HG03196 (cell line): ENCODE data around the gene CAMKK1.

ENCODE experiments used
- ATAC-seq: cut with Tn5 transposase; IDR thresholded peaks from one replicate; pipeline ENCODE4 v1.9.1; 2021; ENCODE audit not compliant: unreplicated experiment

Gene CAMKK1

DNA sequence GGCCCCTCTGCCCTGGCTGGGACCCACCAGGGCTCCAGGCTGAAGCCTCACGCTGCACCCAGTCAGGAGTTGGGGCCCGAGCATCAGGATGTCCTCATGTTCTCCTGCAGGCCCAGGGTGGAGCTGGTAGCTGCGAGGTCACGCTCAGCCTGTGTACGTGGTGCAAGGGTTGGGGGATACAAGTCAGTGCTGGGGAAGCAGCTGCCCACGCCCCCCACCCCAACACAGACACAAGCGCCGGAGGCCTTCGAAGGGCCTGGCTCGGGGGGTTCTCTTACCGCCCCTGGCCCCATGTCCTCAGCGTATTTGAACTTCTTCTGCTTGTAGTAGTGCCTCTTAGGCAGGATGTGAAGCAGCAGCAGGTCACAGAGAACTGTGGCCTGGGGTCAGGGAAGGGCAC is 4.9 kb upstream of the CAMKK1 start:
- no peak for ATAC-seq

DNA sequence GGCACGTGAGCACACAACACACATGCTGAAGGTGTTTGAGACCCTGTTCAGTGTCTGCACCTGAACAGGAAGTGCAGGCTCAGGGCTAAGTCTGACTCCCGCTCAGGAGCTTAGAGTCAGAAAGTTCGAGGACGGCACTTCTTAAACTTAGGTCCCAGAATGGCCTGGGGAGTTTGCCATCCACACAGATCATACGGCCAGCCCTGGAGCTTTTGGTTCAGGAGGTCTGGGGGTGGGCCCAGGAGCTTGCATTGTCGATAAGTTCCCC is 4.0 kb upstream of the CAMKK1 start:
- no peak for ATAC-seq

DNA sequence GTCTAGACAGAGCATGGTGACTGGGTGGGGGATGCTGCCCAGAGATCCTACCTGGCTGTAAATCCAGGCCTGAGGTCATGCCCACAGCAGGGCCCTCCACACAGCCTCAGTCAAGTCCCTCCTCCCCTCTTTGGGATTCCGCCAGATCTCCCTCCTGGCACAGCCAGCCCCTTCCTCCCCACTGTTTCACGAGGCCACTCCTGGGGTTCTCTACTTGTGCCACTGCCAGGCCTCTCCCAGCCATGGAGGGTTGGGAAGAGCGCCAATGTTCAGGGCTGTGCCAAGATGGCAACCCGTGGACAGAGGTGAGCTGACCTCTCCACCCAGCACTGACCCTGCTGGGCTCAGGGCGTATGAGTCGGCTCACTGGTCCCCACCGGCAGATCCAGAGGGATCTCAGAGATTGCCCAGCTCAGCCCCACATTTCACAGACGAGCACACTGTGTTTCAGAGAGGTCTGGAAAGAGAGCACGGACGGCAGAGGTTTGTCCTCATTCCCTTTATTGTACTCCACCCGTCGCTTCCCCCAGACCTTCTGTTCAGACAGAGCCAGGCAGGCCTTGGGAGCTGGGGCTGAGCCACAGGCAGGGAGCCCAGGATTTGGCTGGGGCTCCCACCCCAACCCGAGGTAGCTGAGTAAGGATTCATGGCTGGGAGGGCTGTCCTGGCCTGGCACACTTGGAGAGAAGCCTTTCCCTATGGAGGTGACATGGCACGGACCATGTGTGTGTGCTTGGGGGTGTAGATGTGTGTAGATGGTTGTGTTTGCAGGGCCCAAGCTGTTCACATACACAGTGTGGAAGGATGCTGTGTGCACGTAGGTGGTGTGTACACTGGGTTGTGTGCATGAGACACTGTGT is 3.5 kb upstream of the CAMKK1 start:
- no peak for ATAC-seq

DNA sequence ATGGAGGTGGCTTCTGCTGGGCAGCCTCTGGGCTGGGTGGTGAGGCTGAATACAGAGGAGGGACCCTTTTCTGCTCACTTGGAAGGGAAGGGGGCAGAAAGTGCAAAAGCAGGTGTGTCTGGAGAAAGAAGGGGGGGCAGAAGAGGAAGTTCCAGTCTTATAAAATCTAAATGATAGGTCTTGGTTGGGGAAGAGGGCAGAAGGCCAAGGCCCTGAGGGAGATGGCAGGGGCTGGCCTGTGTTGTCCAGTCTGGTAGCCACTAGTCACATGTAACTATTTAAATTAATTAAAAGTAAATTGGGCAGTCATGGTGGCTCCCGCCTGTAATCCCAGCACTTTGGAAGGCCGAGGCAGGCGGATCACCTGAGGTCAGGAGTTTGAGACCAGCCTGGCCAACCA is 2.5 kb upstream of the CAMKK1 start:
- no peak for ATAC-seq

DNA sequence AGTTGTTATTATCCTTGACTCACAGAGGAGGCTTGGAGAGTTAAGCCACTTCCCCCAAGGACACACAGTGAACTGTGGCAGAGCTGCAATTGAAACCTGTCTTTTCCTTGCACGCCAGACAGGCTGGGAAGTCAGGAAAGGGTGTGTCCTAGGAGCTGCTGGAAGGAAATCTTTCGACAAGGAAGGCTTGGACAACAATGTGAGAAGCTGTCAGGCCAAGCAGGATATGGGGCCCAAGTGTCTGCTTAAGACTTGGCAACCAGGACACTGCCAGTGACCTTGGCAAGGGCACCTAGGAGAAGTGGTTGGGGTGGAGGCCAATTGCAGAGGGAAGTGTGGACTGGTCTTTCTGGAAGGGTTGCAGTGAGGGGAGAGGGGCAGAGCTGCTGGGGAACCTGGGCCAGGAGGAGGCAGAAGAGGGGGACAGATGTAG is 2.1 kb upstream of the CAMKK1 start:
- ATAC-seq, result no peak

DNA sequence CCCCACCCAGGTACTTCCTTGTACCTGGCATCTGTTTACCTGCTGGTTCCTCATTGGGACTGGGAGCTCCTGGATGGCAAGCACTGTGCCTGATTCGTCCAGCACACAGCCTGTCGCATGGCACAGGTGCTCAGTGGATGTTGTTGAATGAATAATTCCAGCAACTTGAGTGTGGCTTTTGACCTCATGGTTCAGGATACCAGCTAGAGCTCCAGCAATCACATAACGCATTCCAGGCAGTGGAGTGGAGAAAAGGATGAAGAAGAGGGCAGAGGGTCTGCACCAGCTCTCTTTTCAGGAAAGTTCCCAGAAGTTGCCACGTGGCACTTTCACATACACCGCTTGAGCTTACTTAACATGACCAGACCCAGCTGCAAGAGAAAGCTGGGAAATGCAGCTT is 1.3 kb upstream of the CAMKK1 start:
- ATAC-seq, result no peak

DNA sequence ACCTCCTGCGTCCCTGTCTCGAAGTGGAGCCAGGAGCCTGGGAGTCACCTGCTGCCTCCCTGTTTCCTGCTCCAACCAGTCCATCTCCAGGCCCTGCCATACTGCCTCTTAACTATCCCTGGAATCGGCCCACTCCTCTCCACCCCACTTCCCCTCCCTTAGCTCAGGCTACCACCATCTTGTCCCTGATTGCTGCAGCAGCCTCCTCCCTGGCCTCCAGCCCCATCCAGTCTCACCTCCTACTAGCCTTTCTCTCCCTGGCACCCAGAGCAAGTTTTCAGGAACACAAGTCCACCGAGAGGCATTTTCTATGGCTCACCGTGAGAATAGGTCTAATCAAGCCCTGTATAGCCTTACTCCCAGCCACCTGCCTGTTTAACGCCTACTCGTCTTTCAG is 865 bp upstream of the CAMKK1 start:
- no peak for ATAC-seq

DNA sequence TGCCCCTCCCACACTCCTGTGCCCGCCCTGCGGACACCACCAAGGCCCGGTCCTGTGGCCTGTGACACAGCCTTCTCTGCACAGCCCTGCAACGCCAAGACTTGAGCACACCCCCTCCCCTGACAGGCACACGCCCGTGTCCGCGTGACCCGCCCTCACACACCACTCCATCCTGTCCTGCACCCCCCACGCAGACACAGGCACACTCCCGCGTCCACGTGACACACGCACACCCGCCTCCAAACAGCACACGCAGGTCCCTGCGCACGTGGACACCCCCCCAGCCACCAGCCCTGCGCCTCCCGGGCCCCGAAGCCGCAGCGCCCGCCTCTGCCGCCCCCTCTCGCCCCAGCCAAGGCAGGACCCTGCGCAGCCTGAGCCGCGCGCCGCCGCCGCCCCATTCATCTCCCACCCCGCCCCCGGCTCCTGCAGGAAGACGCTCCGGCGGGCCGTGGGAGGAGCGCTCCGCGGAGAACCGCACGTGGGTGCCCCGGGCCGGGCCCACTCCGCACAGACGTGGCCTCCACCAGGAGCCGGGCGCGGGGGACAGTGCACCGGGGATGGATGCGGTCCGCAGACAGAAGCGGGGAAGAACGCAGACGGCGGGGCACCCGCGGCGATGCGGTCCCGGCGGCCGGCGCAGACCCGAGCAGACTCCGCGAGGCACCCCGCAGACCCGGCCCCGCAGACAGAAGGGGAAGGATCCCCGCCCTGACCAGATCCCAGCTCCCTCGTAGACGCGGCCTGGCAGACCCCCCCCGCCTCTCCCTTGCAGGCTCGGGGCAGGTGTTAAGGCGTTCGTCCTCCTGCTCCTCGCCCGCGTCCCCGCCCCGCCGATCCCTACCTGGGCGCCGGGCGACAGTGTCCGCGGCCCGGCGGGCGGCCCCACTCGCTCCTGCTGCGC is 506 bp downstream of the CAMKK1 start:
- ATAC-seq, result peak; percentile 10

DNA sequence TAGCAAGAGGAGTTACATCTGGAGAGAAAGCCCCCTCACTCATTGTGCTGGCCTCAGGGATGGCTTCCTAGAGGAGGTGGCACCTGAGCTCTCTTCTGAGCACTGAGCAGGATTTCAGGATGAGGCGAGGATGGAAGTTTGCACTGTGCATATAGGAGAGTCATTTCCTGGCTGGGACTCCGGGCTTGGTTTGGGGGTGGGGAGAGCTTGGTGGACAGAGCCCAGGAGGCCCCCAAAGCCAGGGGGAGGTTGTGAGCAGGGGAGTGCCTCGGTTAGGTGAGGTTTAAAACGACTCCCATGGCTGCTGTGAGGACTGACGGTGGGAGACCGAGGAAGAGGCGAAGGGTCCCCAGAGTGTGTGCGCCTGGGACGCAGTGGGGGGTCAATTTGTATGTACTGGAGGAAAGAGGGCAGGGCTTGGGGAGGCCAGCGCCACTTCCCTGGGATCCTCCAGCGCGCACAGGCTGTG is 1.2 kb downstream of the CAMKK1 start:
- ATAC-seq, result no peak

DNA sequence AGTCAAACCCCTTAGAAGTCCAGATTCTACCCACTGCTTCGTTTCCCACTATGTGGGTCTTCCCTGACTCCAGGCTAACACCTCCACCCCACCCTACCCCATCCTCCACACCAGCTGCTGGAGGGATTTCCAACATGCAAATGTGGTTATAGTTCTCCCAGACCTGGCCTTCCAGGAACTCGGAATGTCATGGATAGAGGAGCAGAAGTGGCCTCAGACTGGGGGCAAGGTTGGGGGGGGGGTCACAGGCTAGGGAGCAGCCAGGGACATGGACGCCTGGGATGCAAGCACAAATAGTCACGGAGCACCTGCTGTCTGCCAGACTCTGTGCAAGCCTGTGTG is 2.0 kb downstream of the CAMKK1 start:
- ATAC-seq, result no peak

DNA sequence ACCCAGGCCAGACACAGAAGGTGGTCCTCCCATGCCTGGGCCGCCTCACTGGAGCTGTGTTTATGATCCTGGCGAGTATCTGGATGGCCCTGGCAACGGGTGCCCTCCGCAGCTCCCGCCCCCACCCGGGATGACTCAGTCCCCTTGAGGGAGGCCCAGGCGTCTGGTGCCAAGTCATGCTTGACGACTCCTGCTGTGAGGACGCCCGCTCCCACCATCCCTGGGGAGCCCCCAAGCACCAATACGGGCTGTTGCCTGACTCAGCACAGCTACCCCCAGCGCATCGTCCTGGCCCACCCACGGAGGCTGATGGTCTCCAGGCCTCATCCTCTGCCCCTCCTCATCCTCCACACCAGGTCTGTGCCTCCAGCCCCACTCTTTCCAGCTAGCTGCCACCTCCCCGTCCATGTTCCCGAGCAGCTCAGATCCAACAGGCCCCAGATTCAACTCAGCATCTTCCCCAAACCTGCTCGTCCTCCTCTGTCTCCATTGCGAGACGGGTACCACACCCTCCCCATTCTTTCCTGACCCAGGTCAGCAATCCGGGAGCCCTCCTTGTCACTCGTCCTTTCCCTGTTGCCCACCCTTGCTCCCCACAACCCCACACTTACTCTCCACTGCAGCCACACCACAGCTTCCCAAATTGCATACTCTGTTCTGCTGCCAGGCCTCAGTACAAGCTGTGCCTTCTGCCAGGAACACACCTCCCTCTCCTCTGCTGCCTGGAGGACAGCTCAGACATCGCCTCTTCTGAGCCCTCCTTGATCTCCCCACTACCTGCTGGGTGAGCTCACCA is 2.6 kb downstream of the CAMKK1 start:
- no peak for ATAC-seq

DNA sequence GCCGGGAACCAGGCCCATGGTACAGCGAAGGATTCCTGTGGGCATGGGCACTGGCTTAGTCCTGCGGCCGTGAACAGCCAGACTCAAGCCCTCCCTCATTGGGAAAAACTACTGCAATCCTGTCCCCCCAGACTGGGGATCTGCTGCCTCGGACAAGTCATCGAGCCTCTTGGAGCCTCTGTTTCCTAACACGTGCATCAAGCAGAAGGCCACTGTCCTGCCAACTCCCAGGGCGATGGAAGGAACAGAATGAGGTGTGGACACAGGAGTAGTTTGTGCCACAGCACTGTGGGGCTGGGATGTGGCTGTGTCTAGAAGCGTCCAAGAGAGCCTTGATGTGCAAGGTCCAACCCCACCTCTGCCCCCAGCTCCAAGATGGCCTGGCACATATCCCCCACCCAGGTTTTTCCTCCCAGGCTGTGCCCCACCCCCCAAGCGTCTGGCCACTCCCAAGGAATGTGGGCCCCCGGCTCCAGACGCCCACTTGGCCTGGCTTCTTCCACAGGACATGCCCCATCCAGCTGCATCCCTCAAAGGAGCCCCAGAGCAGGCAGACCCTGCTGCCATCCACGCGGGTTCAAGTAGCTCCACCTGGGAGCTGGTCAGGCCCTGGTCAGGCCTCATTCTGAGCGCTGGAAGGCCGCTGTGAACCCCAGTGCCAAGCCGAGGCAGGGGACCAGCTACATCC is 3.4 kb downstream of the CAMKK1 start:
- ATAC-seq, result no peak

DNA sequence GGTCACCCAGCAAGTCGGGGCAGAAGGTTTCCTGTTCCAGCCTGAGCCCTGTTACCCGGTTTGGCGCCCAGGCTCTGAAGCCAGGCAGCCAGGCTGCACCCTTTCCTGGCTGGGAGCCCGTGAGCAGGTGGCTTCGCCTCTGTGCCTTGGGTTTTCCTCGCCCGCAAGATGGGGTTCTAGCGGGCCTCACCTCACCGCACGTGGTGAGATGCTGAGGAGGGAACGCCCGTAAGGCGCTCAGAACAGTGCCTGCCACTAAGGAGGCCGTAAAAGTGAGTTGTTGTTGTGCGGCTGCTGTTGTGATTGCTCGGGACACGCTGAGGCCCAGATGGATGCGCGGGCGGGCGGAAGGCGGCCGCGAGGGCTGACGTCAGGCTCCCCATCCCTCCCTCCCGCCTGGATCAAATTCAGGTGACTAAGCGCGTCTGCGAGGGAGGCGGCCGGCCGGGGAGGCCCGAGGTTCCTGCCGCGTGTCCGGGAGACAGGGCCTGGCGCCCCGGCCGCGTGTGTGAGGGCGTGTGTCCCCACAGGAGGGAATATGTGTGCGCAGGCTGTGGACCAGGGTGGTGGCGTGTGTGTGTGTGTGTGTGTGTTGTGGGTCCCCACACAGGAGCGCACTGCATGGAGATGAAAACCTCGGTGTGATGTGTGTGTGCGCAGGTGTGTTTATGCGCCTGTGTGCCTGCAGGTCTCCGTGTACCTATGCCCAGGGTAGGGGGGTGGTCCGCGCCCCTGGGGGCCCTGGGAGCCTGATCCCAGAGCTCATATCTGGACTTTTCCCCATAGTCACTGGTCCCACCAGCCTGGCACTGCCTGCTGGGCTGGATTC is 4.3 kb downstream of the CAMKK1 start:
- ATAC-seq, result no peak

DNA sequence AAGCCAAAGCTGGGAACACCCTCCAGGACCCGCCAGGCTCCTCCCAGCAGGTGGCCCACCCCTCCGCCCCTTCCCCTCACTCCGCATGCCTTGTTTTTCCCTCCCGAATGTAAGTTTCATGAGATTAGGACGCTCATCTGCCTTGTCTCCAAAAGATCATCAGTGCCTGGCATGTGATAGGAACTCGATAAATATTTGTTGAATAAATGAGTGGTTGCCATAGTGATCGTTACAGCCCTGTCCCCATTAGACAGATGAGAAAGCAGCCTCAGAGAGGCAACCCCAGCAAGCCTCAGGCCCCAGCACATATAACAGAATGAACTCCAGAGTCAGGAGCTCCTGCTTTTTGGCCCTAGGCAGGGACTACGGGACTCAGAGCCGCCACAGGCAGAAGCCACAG is 5.0 kb downstream of the CAMKK1 start:
- no peak for ATAC-seq

DNA sequence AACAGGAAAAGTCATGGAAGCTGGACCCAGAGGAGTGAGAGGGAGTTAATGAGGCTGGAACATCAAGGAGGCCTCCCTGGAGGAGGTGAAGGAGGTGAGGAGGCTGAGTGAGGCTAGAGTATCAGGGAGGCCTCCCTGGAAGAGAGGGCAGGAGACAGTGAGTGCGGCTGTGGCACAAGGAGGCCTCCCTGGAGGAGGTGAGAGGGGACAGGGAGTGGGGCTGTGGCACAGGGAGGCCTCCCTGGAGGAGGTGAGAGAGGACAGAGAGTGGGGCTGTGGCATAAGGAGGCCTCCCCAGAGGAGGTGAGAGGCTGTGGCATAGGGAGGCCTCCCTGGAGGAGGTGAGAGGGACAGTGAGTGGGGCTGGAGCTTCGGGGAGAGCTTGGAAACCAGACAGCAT is 5.5 kb downstream of the CAMKK1 start:
- ATAC-seq, result no peak

DNA sequence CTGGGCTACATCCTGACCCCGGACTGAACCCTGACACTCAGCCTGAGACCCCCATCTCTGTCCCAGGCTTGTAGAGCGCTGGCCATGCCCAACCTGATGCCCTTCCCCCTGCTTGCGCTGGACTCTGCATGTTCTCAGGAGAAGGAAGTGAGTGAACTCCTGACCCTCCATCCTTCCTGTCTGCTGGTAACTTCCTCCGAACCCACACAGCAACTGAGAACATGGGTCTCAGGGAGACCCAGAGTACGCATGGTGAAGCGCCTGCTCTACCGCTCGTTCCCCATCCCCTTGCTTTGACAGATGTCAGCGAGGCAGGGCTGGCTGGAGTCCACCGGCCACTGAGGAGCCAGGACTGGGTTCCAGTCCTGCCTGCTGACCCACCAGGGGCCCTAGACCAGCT is 6.1 kb downstream of the CAMKK1 start:
- ATAC-seq, result no peak

DNA sequence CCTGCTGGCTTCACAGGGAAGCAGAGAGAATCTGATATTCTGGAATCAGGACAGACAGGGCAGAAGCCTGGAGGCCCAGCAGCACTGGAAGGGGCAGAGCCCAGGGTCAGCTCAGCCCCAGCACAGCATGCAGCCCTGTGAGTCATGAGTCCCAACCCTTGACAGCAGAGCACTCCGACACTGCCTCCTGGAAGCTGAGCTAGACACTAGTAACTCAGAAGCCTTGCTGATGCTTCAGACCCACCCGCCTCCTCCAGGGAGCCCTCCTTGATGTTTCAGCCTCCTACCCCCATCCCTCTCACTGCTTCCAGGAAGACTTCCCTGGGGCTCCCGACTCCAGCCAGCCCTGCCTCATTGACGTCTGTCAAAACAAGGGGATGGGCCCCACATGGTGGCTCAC is 6.9 kb downstream of the CAMKK1 start:
- no peak for ATAC-seq

DNA sequence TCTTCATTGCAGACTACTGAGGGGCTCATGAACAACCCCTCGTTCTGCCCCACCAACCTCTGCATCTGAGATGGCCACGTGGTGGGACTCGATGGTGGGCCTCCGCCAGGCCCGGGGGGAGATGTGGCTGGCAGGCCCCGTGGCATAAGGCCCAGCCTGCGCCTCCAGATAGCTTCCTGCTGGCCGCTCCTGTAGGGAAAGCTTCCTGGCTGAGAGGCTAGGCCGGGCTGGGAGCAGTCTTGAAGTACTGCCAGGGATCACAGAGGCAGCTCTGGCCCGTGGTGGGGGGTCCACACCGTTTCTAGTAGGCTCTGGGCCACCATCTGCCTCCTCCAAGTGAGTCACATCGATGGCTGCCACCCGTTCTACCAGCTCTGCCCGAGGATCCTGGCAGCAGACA is 7.6 kb downstream of the CAMKK1 start:
- no peak for ATAC-seq

DNA sequence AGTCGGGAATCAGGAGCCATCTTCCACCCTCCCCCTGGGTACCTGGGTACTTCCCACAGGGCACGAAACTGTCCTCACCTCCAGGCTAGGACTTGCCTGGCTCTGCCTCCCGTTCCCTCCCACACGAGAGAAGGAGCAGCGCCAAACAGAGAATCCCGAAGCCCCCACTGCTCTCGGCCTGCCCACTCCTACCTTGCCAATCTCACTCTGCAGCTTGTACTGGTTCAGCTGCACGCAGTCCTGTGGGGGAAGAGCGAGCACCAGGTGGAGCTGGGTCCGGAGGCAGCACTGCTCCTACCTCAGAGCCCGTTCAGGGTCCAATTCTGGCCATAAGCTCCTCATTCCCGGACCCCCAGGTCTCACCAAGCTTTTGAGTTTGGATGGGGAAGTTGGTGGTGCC is 8.7 kb downstream of the CAMKK1 start:
- ATAC-seq, result no peak

DNA sequence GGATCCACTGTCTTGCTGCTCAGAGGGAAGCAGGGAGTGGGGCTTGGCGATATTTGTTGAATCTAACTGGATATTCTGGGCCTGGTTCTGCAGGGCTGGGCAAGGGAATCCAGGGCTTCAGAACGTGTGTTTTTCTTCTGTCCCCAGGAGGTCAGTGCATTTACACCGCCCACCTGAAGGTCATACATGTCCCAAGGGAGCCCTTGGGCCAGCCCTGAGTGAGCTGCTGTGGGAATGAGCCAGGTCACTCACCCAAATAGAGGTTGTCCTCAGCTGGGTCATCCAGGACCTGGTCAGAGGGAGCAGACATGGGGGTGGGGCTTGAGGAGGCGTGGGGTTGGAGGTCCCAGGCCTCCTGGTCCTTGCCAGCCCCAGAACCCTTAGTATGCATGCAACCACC is 10.6 kb downstream of the CAMKK1 start:
- no peak for ATAC-seq
